ENCODE measurements around the gene FNDC10.
"Not testable (repeated sequence)": the region's sequence is repeated elsewhere in the genome, so short reads cannot be mapped to it uniquely, and the experiment has no call there.

Gene FNDC10

DNA sequence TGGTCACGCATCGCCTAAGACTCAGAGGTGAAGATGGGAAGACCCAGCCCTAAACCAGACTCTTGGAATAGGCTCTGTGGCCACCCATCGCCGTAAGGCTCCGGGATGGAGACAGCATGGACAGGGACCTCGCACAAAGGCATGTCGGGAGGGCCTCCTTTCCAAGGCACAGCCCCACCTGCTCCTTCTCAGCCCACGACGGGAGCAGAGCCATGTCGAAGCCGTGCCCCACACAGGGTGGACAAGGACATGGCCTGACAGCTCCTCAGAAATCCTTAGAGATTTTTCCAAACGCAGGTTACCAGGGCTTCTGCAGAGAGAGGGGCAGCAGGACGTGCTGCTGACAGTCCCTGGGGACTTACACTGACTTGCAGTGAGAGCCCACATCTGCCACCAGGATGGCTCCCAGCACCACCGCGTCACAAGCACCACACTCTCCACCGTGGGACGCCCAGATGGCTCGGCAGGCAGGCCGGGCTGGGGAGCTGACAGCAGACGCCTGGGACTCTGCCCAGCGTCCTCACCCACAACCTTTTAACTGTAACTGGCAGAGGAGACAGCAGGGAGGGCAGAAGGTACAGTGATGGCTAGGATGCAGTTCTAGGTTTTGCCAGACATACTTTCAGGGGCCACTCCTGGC lies 37.3 kb downstream of the FNDC10 start:
- no peak for DNase-seq

DNA sequence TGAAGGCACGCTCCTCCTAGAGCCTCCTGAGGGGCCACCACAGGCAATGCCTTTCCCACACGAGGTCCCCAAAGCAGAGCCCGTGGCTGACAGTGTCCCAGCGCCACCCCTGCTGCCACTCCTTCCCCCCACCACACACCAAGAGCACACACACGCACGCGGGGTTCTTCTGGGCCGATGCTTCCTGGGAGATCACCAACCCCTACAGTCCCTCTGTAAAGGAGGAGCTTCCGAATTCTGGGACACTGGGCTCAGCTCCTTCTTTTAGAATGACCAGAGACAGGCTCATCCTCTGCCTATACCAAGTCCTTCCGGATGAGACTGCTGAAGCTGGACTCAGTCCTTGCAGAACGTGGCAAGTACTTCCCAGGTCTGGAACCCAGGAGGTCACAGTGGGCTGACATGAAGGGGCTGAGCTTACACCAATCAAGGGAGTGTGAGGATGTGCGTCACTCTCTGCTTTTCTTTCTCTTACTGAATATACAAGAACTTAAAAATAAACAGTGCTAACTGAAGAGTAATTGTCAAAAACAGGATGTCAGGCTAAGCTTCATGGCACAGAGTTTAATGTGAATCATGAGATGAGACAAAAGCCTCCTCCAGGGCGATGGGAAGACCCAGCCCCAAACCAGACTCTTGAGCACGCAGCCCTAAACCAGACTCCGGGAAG lies 38.0 kb downstream of the FNDC10 start:
- DNase-seq = no peak

DNA sequence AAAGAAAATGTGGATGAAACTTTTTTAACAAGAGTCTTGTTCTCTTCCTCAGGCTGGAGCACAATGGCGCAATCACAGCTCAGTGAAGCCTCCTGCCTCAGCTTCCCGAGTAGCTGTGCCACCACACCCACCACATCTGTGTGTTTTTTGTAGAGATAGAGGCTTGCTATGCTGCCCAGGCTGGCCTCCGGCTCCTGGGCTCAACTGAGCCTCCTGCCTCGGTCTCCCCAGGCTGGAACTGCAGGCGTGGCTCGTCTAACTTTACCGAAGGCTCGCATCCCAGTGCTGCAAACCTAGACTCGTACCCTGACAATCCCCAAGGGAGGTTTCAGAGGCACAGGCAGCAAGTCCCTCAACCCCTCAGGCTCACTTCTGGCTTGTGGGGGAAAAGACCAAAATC lies 39.8 kb downstream of the FNDC10 start:
- DNase-seq = no peak

DNA sequence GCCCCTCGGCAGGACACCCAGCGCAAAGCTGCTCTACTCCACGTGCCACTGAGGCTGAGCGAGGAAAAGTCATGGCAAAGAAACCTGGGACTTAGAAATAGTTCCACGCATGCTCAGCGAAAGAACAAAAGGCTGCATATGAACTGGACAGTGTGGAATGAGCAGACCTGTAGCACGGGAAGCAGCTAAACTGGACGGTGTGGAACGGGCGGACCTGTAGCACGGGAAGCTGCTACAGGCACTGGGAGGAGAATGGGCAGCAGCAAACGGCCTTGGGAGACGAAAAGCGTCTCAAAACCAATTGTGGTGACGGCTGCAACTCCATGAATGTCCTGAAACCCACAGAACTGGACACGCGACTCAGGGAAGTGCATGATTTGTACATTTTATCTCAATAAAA lies 40.9 kb downstream of the FNDC10 start:
- no peak for DNase-seq

DNA sequence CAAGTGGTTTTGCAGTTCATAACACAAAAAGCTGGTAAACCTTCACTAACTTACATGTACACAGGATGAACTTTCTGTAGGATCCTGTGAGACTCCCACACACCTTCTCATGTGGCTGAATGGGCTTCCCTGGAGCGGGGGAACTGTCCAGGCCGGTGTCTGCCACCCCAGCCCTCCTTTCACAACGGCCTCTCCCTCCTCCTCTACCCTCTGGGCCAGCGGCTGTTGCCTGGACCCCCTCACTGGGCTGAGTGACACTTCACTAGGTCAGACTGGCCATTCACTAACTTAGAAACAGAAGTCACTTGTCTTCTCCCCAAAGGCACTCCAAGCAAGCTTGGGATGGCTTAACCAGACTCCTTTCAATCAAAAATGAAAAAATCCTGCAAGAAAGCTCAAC lies 41.3 kb downstream of the FNDC10 start:
- no peak for DNase-seq

DNA sequence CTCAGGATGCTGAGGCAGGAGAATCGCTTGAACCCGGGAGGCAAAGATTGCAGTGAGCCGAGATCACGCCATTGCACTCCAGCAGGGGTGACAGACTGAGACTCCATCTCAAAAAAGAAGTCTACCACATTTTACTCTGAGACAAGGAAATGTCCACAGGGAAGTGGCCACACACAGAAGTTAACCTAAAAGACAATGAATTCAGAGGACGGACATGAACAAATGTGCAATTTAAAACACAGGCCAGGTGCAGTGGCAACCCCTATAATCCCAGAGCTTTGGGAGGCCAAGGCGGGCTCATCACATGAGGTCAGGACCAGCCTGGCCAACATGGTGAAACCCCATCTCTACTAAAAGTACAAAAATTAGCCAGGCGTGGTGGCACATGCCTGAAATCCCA lies 42.2 kb downstream of the FNDC10 start:
- not testable (repeated sequence) for DNase-seq

DNA sequence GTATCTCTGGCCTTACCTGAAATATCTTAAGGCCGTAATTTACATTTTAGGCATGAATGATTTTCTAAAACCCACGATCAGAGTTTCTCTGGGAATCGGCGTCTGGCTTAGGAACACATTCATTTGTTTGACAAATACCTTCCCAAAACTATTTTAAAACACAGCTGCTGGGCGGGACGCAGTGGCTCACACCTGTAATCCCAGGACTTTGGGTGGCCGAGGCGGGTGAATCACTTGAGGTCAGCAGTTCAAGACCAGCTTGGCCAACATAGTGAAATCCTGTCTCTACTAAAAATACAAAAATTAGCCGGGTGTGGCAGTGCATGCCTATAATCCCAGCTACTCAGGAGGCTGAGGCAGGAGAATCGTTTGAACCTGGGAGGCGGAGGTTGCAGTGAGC lies 43.0 kb downstream of the FNDC10 start:
- not testable (repeated sequence) for DNase-seq

DNA sequence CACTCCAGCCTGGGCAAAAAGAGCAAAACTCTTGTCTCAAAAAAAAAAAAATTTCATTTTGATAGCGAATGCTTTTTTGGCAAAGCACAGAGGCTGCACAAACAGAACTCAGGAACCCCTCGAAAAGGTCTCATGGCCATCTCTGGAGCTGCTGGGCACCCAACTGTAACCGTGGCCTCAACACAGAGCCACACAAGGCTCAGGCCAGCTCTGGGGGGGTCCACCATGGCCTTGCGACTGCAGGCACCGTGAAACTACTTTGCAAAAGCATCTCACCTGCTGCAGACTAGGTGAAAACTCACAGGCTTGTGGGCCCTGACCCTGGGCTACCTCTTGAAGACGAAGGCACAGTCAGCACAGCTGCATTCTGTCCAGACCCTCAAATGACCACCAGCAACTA lies 43.4 kb downstream of the FNDC10 start:
- DNase-seq = no peak

DNA sequence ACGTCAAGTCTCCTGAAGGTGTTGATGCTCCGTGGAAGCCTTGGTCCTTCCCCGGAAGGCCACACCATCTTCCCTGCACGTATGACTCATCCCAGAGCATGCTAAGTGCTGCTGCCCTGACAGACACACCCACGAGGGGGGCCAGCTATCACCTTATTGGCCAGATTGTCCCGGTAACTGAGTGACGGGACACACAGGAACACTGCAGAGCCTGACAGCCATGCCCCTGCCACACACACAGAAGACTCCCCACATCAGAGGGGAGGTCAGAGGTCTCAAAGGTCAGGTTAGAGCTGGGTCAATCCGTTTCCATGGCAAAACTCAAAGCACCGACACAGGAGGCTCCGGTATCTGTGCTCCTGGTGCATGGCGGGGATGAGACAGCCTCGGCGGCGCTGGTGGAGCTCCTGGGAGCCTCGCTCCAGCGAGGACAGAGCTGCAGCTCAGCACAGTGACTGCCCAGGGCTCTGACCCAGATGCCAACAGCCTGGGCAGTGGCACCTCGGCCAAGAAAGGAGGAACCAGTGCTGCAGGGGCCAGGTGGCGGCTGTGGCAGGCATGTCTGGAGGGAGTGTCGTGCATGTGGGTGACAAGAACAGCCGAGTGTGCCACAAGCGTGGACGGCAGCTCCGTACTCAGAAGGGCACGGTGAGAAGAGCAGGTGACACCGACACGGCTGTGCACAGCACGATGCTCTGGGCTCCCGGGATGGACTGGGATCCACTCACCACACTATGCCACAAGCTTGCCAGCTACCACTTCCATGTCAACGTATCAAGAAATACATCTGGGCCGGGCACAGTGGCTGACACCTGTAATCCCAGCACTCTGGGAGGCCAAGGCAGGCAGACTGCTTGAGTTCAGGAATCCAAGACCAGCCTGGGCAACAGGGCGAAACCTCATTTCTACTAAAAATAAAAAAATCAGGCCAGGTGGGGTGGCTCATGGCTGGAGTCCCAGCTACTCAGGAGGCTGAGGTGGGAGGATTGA lies 44.7 kb downstream of the FNDC10 start:
- no peak for DNase-seq

DNA sequence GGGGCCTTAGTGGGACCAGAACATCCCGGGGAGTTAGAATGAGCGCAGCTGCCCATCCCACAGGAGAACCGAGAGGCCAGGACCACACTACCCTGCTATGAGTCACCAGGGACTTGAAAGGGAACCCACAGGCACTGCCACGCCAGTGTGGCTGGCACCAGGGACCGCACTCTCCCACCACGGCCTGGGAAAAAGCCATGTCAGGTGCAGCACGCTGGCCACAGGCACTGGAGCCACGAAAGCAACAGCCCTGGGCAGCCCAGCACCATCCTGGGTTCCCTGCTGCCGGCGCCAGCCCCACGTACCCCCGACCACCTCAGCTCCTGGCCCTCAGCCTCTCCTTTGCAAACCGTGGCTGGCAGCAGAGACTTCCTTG lies 45.4 kb downstream of the FNDC10 start:
- no peak for DNase-seq

DNA sequence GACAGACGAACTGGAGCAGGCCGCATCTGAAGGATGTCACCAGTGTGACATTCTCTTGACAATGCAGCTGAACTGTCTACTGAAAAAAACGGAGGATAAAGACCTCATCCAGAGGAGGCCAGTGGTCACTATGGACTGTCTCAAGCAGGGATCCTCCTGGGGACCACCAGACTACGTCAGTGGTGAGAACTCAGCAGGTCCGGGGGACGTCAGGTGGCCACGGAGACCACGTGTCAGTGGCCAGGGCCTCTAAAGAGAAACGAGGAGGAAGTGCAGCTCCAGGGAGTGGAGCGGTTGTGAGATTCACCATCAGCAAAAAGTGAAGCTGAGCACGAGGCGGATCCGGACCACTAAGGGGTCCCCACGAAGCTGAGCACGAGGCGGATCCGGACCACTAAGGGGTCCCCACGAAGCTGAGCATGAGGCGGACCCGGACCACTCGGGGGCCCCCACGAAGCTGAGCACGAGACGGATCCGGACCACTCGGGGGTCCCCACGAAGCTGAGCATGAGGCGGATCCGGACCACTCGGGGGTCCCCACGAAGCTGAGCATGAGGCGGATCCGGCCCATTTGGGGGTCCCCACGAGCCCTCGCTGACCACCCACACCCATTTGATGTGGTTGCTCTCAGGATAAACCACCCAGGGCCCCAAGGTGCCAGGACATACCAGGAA lies 46.0 kb downstream of the FNDC10 start:
- no peak for DNase-seq

DNA sequence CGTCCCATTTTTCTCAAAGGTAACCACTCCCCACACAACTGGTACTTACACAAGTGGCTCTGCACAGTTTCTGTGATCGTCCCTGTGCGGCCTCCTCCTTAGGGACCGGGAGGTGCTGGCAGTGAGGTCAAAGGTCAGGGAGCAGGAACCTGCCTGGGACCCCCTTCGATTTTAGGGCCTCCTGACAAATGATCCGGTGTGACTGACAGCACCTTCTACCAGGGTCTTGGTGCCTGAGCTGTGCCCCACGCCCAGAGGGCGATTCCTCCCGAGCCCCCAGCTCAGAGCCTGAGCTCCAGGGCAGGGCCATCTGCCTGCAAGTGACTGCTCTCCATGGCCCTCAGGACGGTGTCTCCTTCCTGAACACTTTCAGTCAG lies 47.7 kb downstream of the FNDC10 start:
- no peak for DNase-seq

DNA sequence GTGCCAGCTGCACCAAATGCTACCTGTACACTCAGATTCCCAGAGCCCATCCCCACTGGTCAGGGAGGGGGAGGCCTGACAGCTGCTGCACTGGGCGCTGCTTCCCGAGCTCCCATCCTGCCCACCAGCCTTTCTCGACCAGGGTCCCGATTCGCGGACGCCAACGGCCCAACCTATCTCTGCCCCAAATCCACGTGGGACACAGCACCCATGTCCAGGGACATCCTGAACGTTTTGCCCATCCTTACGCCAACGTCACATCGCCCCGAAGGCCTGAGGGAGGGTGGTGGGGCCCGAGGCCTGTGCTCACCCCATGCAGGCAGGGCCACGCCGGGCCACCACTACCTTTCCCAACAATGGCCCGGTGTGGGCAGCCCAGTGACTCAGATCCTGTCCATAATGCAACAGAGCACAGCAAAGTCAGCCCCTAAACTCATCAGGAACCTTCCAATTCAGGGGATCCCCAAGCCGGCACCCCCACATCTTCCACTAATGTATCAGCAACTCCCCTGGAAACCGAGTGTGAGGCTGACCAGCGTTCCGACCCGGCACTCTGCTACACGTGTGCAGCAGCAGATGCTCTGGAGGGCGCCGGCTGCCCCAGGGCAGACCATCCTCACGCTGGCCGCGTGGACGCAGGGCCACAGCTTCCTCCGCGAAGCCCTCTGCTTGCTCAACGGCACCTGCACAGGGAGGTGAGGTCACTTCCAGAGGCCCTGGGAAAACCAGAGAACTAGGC lies 48.2 kb downstream of the FNDC10 start:
- no peak for DNase-seq

DNA sequence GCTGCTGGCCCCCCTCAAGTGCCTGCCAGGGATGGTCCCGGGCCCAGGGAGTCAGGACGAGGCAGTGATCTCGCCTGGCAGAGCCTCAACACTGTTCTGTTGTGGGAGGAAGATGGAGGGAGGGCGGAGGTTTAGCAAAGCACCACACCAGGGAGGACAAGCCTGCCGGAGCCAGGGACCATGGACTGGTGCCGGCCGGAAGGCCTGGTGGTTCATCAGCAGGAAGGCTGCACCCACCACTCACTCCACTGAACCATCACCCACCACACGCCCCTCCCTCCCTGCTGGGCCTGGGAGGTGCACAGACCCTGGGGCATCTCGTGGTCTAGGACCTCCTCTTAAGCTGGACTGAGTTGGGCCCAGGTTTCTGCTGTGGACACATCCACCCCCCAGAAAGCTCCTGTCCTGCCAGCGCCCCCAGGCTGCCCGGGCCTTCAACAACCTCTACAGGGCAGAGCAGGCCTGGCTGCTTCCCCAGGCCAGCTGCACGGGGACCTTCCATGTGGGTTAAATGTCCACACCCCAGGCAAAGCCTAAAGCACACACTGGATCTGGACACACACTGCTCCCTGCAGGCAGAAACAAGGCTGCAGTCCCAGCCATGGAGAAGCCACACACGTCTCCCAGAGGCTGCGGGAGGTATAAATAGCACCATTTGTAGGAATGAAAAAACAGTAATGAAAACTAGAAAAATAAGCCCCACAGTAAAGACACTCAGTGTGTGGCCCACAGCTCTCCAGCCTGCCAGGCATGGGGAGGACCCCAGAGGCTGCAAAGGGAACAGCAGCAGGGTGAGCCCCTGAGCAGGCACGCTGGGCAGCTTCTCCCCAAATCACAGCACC lies 49.1 kb downstream of the FNDC10 start:
- DNase-seq = no peak

DNA sequence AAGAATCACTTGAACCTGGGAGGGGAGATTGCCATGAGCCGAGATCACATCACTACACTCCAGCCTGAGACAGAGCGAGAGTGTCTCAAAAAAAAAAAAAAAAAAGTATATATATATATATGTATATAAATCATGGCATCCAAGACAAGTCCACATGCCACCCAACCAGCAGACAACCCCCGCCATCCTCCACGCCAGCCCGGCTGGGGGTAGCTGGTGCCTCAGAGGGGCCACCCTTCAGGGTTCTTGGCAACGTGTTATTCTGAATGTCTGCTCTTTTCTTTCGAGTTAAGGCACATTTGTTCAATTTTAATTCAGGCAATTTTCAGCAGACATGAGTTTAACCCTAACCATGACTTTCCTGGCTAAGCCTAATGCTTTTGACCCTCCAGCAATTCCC lies 49.8 kb downstream of the FNDC10 start:
- no peak for DNase-seq

DNA sequence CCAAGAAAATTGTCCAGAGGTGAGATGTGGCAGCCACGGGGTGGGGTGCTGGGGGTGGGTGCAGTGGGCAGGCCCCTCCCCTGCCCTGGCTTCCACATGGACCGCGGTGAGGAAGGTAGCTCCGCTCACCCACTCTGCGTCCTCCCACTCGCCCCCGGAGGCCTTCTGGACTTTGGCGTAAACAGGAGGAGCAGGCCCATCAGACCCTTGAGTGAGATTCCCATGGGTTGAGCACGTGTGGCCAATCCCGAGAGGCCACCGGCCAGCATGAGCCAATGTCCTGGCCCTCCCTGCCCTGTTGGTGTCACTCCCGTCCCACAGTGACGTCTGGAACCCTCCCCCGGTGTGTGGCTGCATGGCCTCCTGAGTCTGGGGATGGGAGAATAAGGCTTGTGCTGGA lies 51.3 kb downstream of the FNDC10 start:
- no peak for DNase-seq

Data from CD4-positive, alpha-beta T cell treated with Interleukin-6 for 4 hours (primary cell).